IMR-90 (cell line): ENCODE results near the gene LMO2. TPM values are rescaled to one million over a fixed set of nuclear protein-coding genes. Genes with fewer than 3 reads are reported as not detected.

ENCODE experiments used
- ATAC-seq: fragments of 200-7000 bp; cut with Tn5 transposase; 2 replicates; pipeline ENCODE4 v1.9.1; 2020; ENCODE audit warnings: low read depth, mild to moderate bottlenecking, moderate library complexity
- BruUV-seq: library from RNA; stranded (reverse); fragments of 400-500 nt; replicated peaks from 2 replicates; lab custom pipeline; 2021; lab: Mats Ljungman, UMichigan
- CTCF ChIA-PET: fragments of 300-600 bp; formaldehyde crosslinking; extraction: SDS; loops from one replicate; lab custom pipeline; 2021; ENCODE audit warnings: antibody characterized with exemption; lab: Yijun Ruan, JAX
- POLR2A ChIA-PET: fragments of 300-600 bp; sonication (Branson Sonifier 250); formaldehyde crosslinking; loops from one replicate; lab custom pipeline; 2022; ENCODE audit warnings: antibody characterized with exemption; ENCODE audit not compliant: unreplicated experiment; lab: Charles Lee
- DNase-seq: peaks from one replicate; pipeline ENCODE4 v3.0.0; 2013
- H2AFZ ChIP-seq: replicated peaks from 2 replicates; pipeline ENCODE3; 2013; ENCODE audit warnings: low read length, mild to moderate bottlenecking; ENCODE audit not compliant: poor library complexity
- H2AK5ac ChIP-seq: 2 replicates; pipeline ENCODE4 v1.6.1; 2013; ENCODE audit warnings: low read depth, low read length, inconsistent platforms
- H2AK9ac ChIP-seq: replicated peaks from 2 replicates; pipeline ENCODE3; 2013; ENCODE audit warnings: mild to moderate bottlenecking, low read depth, low read length, moderate library complexity; ENCODE audit not compliant: poor library complexity
- H2BK120ac ChIP-seq: 2 replicates; pipeline ENCODE4 v1.6.1; 2013; ENCODE audit warnings: low read depth, low read length, inconsistent platforms
- H2BK15ac ChIP-seq: 3 replicates; pipeline ENCODE4 v1.6.1; 2013; ENCODE audit warnings: low read depth, low read length, inconsistent platforms
- H2BK20ac ChIP-seq: 2 replicates; pipeline ENCODE4 v1.6.1; 2013; ENCODE audit warnings: low read depth, mild to moderate bottlenecking, inconsistent platforms, low read length, moderate library complexity
- H2BK5ac ChIP-seq: 2 replicates; pipeline ENCODE4 v1.6.1; 2013; ENCODE audit warnings: mild to moderate bottlenecking, low read depth, low read length, inconsistent platforms; ENCODE audit not compliant: poor library complexity, severe bottlenecking
- H3K14ac ChIP-seq: replicated peaks from 2 replicates; pipeline ENCODE4 v1.6.1; 2013; ENCODE audit warnings: low read depth, low read length, inconsistent platforms
- H3K18ac ChIP-seq: 2 replicates; pipeline ENCODE4 v1.6.1; 2013; ENCODE audit warnings: low read depth, low read length, control low read depth
- H3K23ac ChIP-seq: 2 replicates; pipeline ENCODE4 v1.6.1; 2013; ENCODE audit warnings: low read depth, low read length, inconsistent platforms
- H3K27ac ChIP-seq: 2 replicates; pipeline ENCODE4 v1.5.1; 2013; ENCODE audit warnings: mild to moderate bottlenecking, control low read depth, low read length; ENCODE audit not compliant: insufficient read depth
- H3K27me3 ChIP-seq: 2 replicates; pipeline ENCODE4 v1.6.1; 2013; ENCODE audit warnings: low read length; ENCODE audit not compliant: control insufficient read depth, insufficient read depth
- H3K36me3 ChIP-seq: 2 replicates; pipeline ENCODE4 v1.6.1; 2013; ENCODE audit warnings: low read length, mixed read lengths; ENCODE audit not compliant: control insufficient read depth, insufficient read depth
- H3K4ac ChIP-seq: 2 replicates; pipeline ENCODE4 v1.6.1; 2013; ENCODE audit warnings: low read depth, low read length, inconsistent platforms
- H3K4me1 ChIP-seq: 2 replicates; pipeline ENCODE4 v1.6.1; 2013; ENCODE audit warnings: low read length, mixed read lengths; ENCODE audit not compliant: control insufficient read depth, insufficient read depth
- H3K4me2 ChIP-seq: 2 replicates; pipeline ENCODE4 v1.6.1; 2013; ENCODE audit warnings: low read depth, mild to moderate bottlenecking, control low read depth, low read length, moderate library complexity
- H3K4me3 ChIP-seq: 2 replicates; pipeline ENCODE4 v1.5.1; 2013; ENCODE audit warnings: low read depth, mild to moderate bottlenecking, control low read depth, low read length, moderate library complexity; ENCODE audit not compliant: insufficient read depth
- H3K56ac ChIP-seq: 2 replicates; pipeline ENCODE4 v1.6.1; 2013; ENCODE audit warnings: low read length, inconsistent platforms; ENCODE audit not compliant: insufficient read depth; ENCODE audit errors: extremely low read depth
- H3K79me1 ChIP-seq, 2 experiments: 2 replicates each; pipeline ENCODE4 v1.6.1; 2013; ENCODE audit warnings: low read length in 2 of 2, inconsistent platforms in 1 of 2, low read depth in 1 of 2
- H3K9ac ChIP-seq: 2 replicates; pipeline ENCODE4 v1.6.1; 2013; ENCODE audit warnings: low read depth, low read length, control low read depth
- H3K9me1 ChIP-seq: 2 replicates; pipeline ENCODE4 v1.6.1; 2013; ENCODE audit warnings: low read length, inconsistent platforms; ENCODE audit not compliant: insufficient read depth
- H3K9me3 ChIP-seq: 2 replicates; pipeline ENCODE4 v1.6.1; 2013; ENCODE audit warnings: low read length; ENCODE audit not compliant: control insufficient read depth, insufficient read depth
- H4K20me1 ChIP-seq: 2 replicates; pipeline ENCODE4 v1.6.1; 2013; ENCODE audit warnings: low read length, inconsistent platforms; ENCODE audit not compliant: insufficient read depth
- H4K5ac ChIP-seq: 2 replicates; pipeline ENCODE4 v1.6.1; 2013; ENCODE audit warnings: mild to moderate bottlenecking, low read depth, low read length, control low read depth
- H4K8ac ChIP-seq, 2 experiments: 2 replicates each; pipeline ENCODE4 v1.6.1; 2013; ENCODE audit warnings: low read depth in 2 of 2, low read length in 2 of 2, control low read depth in 1 of 2, inconsistent platforms in 1 of 2
- H4K91ac ChIP-seq: 2 replicates; pipeline ENCODE4 v1.6.1; 2013; ENCODE audit warnings: low read depth, low read length, inconsistent platforms; ENCODE audit not compliant: insufficient read depth
- BHLHE40 ChIP-seq: fragments of 150-350 bp; IDR thresholded peaks from 2 replicates; pipeline ENCODE4 v1.6.1; 2016; ENCODE audit warnings: mild to moderate bottlenecking, low read depth, low read length
- CEBPB ChIP-seq: IDR thresholded peaks from 2 replicates; pipeline ENCODE4 v1.6.1; 2012; ENCODE audit warnings: low read depth, low read length, improper control_type of control experiment
- CHD1 ChIP-seq: IDR thresholded peaks from 2 replicates; pipeline ENCODE4 v1.6.1; 2012; ENCODE audit warnings: low read depth, low read length, improper control_type of control experiment
- FOS ChIP-seq: fragments of 150-350 bp; IDR thresholded peaks from 2 replicates; pipeline ENCODE4 v1.6.1; 2016; ENCODE audit warnings: low read depth, low read length
- MAFK ChIP-seq: IDR thresholded peaks from 2 replicates; pipeline ENCODE4 v1.6.1; 2012; ENCODE audit warnings: low read depth, low read length, improper control_type of control experiment
- MAZ ChIP-seq: IDR thresholded peaks from 2 replicates; pipeline ENCODE4 v1.6.1; 2012; ENCODE audit warnings: low read depth, mild to moderate bottlenecking, low read length, improper control_type of control experiment, moderate library complexity, borderline replicate concordance
- MXI1 ChIP-seq: IDR thresholded peaks from 2 replicates; pipeline ENCODE4 v1.6.1; 2012; ENCODE audit warnings: low read depth, mild to moderate bottlenecking, low read length, moderate library complexity, borderline replicate concordance
- NFE2L2 ChIP-seq: fragments of 150-350 bp; IDR thresholded peaks from 2 replicates; pipeline ENCODE4 v1.6.1; 2016; ENCODE audit warnings: low read depth, mild to moderate bottlenecking, low read length
- POLR2A ChIP-seq: IDR thresholded peaks from 2 replicates; pipeline ENCODE4 v1.6.1; 2012; ENCODE audit warnings: mild to moderate bottlenecking, low read depth, low read length
- RAD21 ChIP-seq: IDR thresholded peaks from 2 replicates; pipeline ENCODE4 v1.6.1; 2012; ENCODE audit warnings: low read length, improper control_type of control experiment
- RCOR1 ChIP-seq: IDR thresholded peaks from 2 replicates; pipeline ENCODE4 v1.6.1; 2012; ENCODE audit warnings: mild to moderate bottlenecking, low read length, improper control_type of control experiment; ENCODE audit not compliant: insufficient replicate concordance
- RFX5 ChIP-seq: IDR thresholded peaks from 2 replicates; pipeline ENCODE4 v1.8.0; 2012; ENCODE audit warnings: low read depth, mild to moderate bottlenecking, low read length, moderate library complexity
- SMC3 ChIP-seq: fragments of 150-350 bp; IDR thresholded peaks from 2 replicates; pipeline ENCODE4 v1.6.1; 2016; ENCODE audit warnings: low read depth, mild to moderate bottlenecking, antibody characterized with exemption, low read length, moderate library complexity
- WGBS, 2 experiments: methylation state at CpG; one replicate each; pipeline versions ENCODE4 v1.1.5 to v1.1.7; 2013; ENCODE audit warnings: missing lambda C conversion rate in 2 of 2; ENCODE audit not compliant: insufficient read length in 1 of 2; ENCODE audit errors: extremely low coverage in 2 of 2; 5-methylcytosine and 5-hydroxymethylcytosine counted together
- dilution Hi-C: fragments of 300-500 bp; cut with HindIII; formaldehyde crosslinking; loops from one replicate; pipeline ENCODE4 v1.14.3; 2018; ENCODE audit warnings: low sequenced_read_pairs; ENCODE audit not compliant: unreplicated experiment
- in situ Hi-C: fragments of 300-500 bp; cut with MboI; formaldehyde crosslinking; loops from 3 replicates; pipeline ENCODE4 v1.14.3; 2019; ENCODE audit warnings: low sequenced_read_pairs, inconsistent platforms, mixed read lengths
- intact Hi-C: fragments of 100-400 bp; cut with micrococcal nuclease; formaldehyde crosslinking; loops from 2 replicates; pipeline ENCODE4 v1.10.0; 2022
- polyA plus RNA-seq, 3 experiments: library from polyadenylated mRNA; depleted of rRNA; stranded (reverse); fragments of >200 nt; gene quantifications; 2 replicates each; pipeline ENCODE4 v1.2.3, GENCODE V29; 2012; ENCODE audit warnings: low replicate concordance in 1 of 3
- total RNA-seq: library from RNA; depleted of rRNA; stranded (reverse); fragments of >200 nt; gene quantifications from 2 replicates; pipeline ENCODE4 v1.2.3, GENCODE V29; 2012
- TF ChIP-seq, protein P1 (sequence below): fragments of 150-350 bp; IDR thresholded peaks from 2 replicates; pipeline ENCODE4 v1.6.1; 2016; ENCODE audit warnings: low read depth, mild to moderate bottlenecking, low read length, moderate library complexity, borderline replicate concordance
- TF ChIP-seq, protein P2 (sequence below): fragments of 150-350 bp; IDR thresholded peaks from 2 replicates; pipeline ENCODE4 v1.6.1; 2017; ENCODE audit warnings: mild to moderate bottlenecking, antibody characterized with exemption, low read length, low read depth

Gene LMO2
- total and polyA plus RNA-seq, 2 of the 4 experiments (the other 2 are of a cell fraction), result not detected

DNA sequence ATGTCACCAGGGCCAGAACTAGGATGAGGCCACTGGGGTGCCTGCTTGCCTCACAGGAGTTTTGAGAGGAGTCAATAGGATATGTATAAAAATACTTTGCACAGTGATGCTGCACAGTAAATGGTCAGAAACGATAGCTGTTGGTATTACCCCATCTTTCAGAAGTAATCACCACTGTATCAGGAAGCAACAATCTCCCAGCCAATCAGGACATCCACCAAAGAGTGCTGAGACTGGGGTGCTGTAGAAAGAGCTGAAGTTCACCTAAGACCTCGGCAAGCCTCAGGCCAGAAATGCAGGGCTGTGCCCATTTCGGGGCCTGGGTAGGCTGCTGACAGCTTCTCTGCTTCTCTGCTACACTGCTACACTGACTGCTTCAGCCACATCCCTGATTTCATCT is 17.4 kb downstream of the LMO2 start:
- H2BK120ac ChIP-seq, result no peak overlapping the region
- H3K79me1 ChIP-seq, result no peaks in the 10 kb centered on the region
- intact Hi-C loops (loop anchor here (5.0 kb wide), 1 partner anchor 88 kb away; no protein-coding TSS in a partner anchor), dilution Hi-C loops (no loop called here), in situ Hi-C loops (no loop called here)
- no peak overlapping the region for H3K4me2 ChIP-seq
- H3K27ac ChIP-seq, result no peak overlapping the region
- ChIA-PET POLR2A (no interaction called here), CTCF (no interaction called here)
- BruUV-seq, result no TSS peak
- H3K4me3 ChIP-seq, result no peak overlapping the region
- H3K4me1 ChIP-seq, result no peaks in the 10 kb centered on the region
- TF ChIP-seq, protein P1, sequence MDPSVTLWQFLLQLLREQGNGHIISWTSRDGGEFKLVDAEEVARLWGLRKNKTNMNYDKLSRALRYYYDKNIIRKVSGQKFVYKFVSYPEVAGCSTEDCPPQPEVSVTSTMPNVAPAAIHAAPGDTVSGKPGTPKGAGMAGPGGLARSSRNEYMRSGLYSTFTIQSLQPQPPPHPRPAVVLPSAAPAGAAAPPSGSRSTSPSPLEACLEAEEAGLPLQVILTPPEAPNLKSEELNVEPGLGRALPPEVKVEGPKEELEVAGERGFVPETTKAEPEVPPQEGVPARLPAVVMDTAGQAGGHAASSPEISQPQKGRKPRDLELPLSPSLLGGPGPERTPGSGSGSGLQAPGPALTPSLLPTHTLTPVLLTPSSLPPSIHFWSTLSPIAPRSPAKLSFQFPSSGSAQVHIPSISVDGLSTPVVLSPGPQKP, result no peak
- no peak for TF ChIP-seq RFX5
- TF ChIP-seq, protein P2, sequence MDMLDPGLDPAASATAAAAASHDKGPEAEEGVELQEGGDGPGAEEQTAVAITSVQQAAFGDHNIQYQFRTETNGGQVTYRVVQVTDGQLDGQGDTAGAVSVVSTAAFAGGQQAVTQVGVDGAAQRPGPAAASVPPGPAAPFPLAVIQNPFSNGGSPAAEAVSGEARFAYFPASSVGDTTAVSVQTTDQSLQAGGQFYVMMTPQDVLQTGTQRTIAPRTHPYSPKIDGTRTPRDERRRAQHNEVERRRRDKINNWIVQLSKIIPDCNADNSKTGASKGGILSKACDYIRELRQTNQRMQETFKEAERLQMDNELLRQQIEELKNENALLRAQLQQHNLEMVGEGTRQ, result no peak
- TF ChIP-seq MXI1, result no peak
- TF ChIP-seq FOS, result no peak
- no peak for TF ChIP-seq CHD1
- TF ChIP-seq MAFK, result no peak
- TF ChIP-seq RAD21, result no peak
- no peak for TF ChIP-seq POLR2A
- TF ChIP-seq BHLHE40, result no peak
- no peak for TF ChIP-seq MAZ
- no peak for TF ChIP-seq RCOR1
- no peak for TF ChIP-seq NFE2L2
- no peak for TF ChIP-seq CEBPB
- TF ChIP-seq SMC3, result no peak
- H3K9me1 ChIP-seq, result no peaks in the 10 kb centered on the region
- no peak overlapping the region for H2BK5ac ChIP-seq
- H3K36me3 ChIP-seq, result no peaks in the 10 kb centered on the region
- H4K5ac ChIP-seq, result no peak overlapping the region
- no CpG with 5 or more reads among the region's 3 CpGs for WGBS, 2 experiments
- H2AK5ac ChIP-seq, result no peak overlapping the region
- no peak overlapping the region for H2AFZ ChIP-seq
- H3K56ac ChIP-seq, result no peak overlapping the region
- H4K8ac ChIP-seq, result no peak overlapping the region
- H3K23ac ChIP-seq, result no peak overlapping the region
- H3K9ac ChIP-seq, result no peak overlapping the region
- DNase-seq, result no peak
- H2AK9ac ChIP-seq, result no peak overlapping the region
- no peak for ATAC-seq
- no peak overlapping the region for H3K14ac ChIP-seq
- H3K9me3 ChIP-seq, result no peaks in the 10 kb centered on the region
- H3K18ac ChIP-seq, result no peak overlapping the region
- peaks cover 63% of the 10 kb centered on the region for H3K27me3 ChIP-seq
- H2BK20ac ChIP-seq, result no peak overlapping the region
- no peak overlapping the region for H2BK15ac ChIP-seq
- no peaks in the 10 kb centered on the region; the same call in 1 of the 2 replicates for H4K20me1 ChIP-seq
- no peak overlapping the region for H3K4ac ChIP-seq
- H4K91ac ChIP-seq, result no peak overlapping the region
